MM.1S (cell line): ENCODE measurements around the gene IFT80.
"Not testable (repeated sequence)": the region's sequence is repeated elsewhere in the genome, so short reads cannot be mapped to it uniquely, and the experiment has no call there.

ENCODE experiments used
- DNase-seq: peaks from one replicate; pipeline ENCODE4 v3.0.0-alpha.2; 2015
- H2AFZ ChIP-seq: fragments of 300-600 bp; sonication (generic); 2 replicates; pipeline ENCODE4 v1.6.0; 2016; ENCODE audit warnings: antibody characterized with exemption, low read length
- H3F3A ChIP-seq: fragments of 300-600 bp; sonication (generic); 2 replicates; pipeline ENCODE4 v1.6.1; 2016; ENCODE audit warnings: mild to moderate bottlenecking, antibody characterized with exemption, low read length, moderate library complexity, mixed read lengths; ENCODE audit not compliant: insufficient read depth
- H3K27ac ChIP-seq: fragments of 300-600 bp; sonication (generic); 2 replicates; pipeline ENCODE4 v1.5.1; 2016; ENCODE audit warnings: mild to moderate bottlenecking, low read length
- H3K27me3 ChIP-seq: fragments of 300-600 bp; sonication (generic); replicated peaks from 2 replicates; pipeline ENCODE4 v1.6.0; 2016; ENCODE audit warnings: low read length; ENCODE audit not compliant: insufficient read depth
- H3K36me3 ChIP-seq: fragments of 300-600 bp; sonication (generic); replicated peaks from 2 replicates; pipeline ENCODE4 v1.6.1; 2016; ENCODE audit warnings: mild to moderate bottlenecking, low read length, mixed read lengths; ENCODE audit not compliant: insufficient read depth
- H3K4me1 ChIP-seq: fragments of 300-600 bp; sonication (generic); 2 replicates; pipeline ENCODE4 v1.6.1; 2016; ENCODE audit warnings: low read length, mixed read lengths
- H3K4me2 ChIP-seq: fragments of 300-600 bp; sonication (generic); 2 replicates; pipeline ENCODE4 v1.6.0; 2016; ENCODE audit warnings: low read depth, low read length
- H3K4me3 ChIP-seq: fragments of 300-600 bp; sonication (generic); 2 replicates; pipeline ENCODE4 v1.5.1; 2016; ENCODE audit warnings: low read length, mixed read lengths
- H3K79me2 ChIP-seq: fragments of 300-600 bp; sonication (generic); 2 replicates; pipeline ENCODE4 v1.6.1; 2016; ENCODE audit warnings: mixed run types, low read length, mixed read lengths
- H3K9ac ChIP-seq: fragments of 300-600 bp; sonication (generic); 2 replicates; pipeline ENCODE4 v1.6.1; 2016; ENCODE audit warnings: low read length, mixed read lengths
- H3K9me2 ChIP-seq: fragments of 300-600 bp; sonication (generic); replicated peaks from 2 replicates; pipeline ENCODE4 v1.6.1; 2016; ENCODE audit warnings: mild to moderate bottlenecking, low read length, mixed read lengths; ENCODE audit not compliant: insufficient read depth
- H3K9me3 ChIP-seq: fragments of 300-600 bp; sonication (generic); replicated peaks from 2 replicates; pipeline ENCODE4 v1.6.1; 2016; ENCODE audit warnings: mild to moderate bottlenecking, low read length, mixed read lengths; ENCODE audit not compliant: insufficient read depth
- H4K20me1 ChIP-seq: fragments of 300-600 bp; sonication (generic); 2 replicates; pipeline ENCODE4 v1.6.1; 2016; ENCODE audit warnings: mild to moderate bottlenecking, low read length, moderate library complexity, mixed read lengths; ENCODE audit not compliant: insufficient read depth
- EZH2 ChIP-seq: fragments of 300-600 bp; sonication (generic); optimal IDR thresholded peaks from 2 replicates; pipeline ENCODE3; 2017; ENCODE audit warnings: low read depth, mild to moderate bottlenecking, antibody characterized with exemption, low read length, mixed read lengths
- EZH2phosphoT487 ChIP-seq: fragments of 300-600 bp; sonication (generic); IDR thresholded peaks from 2 replicates; pipeline ENCODE4 v1.6.1; 2018; ENCODE audit warnings: antibody characterized with exemption, low read length
- TF ChIP-seq, protein P1 (sequence below): fragments of 300-600 bp; sonication (generic); IDR thresholded peaks from 2 replicates; pipeline ENCODE4 v1.5.1; 2016; ENCODE audit warnings: antibody characterized with exemption, low read length, mixed read lengths

IFT80 gene

DNA sequence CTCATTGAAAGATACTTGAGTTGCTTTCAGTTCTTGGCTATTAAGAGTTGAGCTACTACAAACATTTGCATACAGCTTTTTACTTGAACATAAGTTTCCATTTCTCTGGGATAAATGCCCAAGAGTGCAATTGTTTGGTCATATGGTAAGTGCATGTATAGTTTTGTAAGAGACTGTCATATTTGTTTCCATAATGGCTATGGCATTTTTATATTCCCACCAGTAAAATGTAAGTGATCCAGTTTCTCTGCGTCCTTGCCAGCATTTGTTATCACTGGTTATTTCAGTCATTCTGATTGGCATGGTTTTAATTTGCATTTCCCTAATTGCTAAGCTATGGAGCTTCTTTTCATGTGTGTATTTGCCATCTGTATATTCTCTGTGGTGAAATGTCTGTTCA lies 151.3 kb downstream of the IFT80 start:
- H3F3A ChIP-seq: no peaks in the 10 kb centered on the region
- H3K27ac ChIP-seq: no peak overlapping the region
- H3K9me3 ChIP-seq: no peaks in the 10 kb centered on the region
- no peak overlapping the region for H3K9ac ChIP-seq
- H3K79me2 ChIP-seq: no peaks in the 10 kb centered on the region
- TF ChIP-seq, protein P1, sequence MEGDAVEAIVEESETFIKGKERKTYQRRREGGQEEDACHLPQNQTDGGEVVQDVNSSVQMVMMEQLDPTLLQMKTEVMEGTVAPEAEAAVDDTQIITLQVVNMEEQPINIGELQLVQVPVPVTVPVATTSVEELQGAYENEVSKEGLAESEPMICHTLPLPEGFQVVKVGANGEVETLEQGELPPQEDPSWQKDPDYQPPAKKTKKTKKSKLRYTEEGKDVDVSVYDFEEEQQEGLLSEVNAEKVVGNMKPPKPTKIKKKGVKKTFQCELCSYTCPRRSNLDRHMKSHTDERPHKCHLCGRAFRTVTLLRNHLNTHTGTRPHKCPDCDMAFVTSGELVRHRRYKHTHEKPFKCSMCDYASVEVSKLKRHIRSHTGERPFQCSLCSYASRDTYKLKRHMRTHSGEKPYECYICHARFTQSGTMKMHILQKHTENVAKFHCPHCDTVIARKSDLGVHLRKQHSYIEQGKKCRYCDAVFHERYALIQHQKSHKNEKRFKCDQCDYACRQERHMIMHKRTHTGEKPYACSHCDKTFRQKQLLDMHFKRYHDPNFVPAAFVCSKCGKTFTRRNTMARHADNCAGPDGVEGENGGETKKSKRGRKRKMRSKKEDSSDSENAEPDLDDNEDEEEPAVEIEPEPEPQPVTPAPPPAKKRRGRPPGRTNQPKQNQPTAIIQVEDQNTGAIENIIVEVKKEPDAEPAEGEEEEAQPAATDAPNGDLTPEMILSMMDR: no peak
- TF ChIP-seq EZH2 (no peak), EZH2phosphoT487 (no peak)
- DNase-seq: no peak
- no peaks in the 10 kb centered on the region for H3K36me3 ChIP-seq
- H3K9me2 ChIP-seq: no peaks in the 10 kb centered on the region
- no peak overlapping the region for H3K4me2 ChIP-seq
- H3K4me1 ChIP-seq: peaks cover under 1% of the 10 kb centered on the region
- H4K20me1 ChIP-seq: no peaks in the 10 kb centered on the region
- no peaks in the 10 kb centered on the region for H3K27me3 ChIP-seq
- H3K4me3 ChIP-seq: no peak overlapping the region
- no peak overlapping the region for H2AFZ ChIP-seq

GRCh38 chr3:160245261-160245800 lies 153.7 kb downstream of the IFT80 start:
- TF ChIP-seq EZH2phosphoT487 (no peak), EZH2 (no peak)
- TF ChIP-seq, protein P1: no peak
- no peak overlapping the region for H3K4me2 ChIP-seq
- H3F3A ChIP-seq: no peaks in the 10 kb centered on the region
- H2AFZ ChIP-seq: no peak overlapping the region
- H3K9ac ChIP-seq: no peak overlapping the region
- no peak overlapping the region for H3K4me3 ChIP-seq
- H3K27ac ChIP-seq: no peak overlapping the region
- H3K27me3 ChIP-seq: no peaks in the 10 kb centered on the region
- H3K79me2 ChIP-seq: no peaks in the 10 kb centered on the region
- H3K36me3 ChIP-seq: no peaks in the 10 kb centered on the region
- H3K9me2 ChIP-seq: no peaks in the 10 kb centered on the region
- DNase-seq: no peak
- no peaks in the 10 kb centered on the region for H3K9me3 ChIP-seq
- H4K20me1 ChIP-seq: no peaks in the 10 kb centered on the region
- H3K4me1 ChIP-seq: no peaks in the 10 kb centered on the region

DNA sequence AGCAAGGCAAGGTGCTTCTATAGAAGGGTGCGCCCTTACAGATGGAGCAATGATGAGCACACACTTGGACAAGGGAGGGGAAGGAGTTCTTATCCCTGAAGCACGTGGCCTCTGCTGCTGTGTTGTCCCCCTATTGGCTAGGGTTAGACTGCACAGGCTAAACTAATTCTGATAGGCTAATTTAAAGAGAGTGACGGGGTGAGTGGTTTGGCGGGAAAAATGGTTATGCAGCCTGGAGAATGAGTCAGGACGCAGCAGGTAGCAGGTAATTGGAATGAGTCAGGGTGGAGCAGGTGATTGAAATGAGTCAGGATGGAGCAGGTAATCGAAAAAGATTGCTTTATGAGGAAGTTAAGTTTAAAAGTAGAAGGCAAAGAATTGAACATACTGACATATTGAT lies 158.3 kb downstream of the IFT80 start:
- H2AFZ ChIP-seq, H4K20me1 ChIP-seq, H3K79me2 ChIP-seq, H3K9ac ChIP-seq, H3F3A ChIP-seq, H3K4me1 ChIP-seq, H3K27ac ChIP-seq, H3K9me2 ChIP-seq, H3K4me3 ChIP-seq, H3K36me3 ChIP-seq, H3K27me3 ChIP-seq, H3K4me2 ChIP-seq, DNase-seq, H3K9me3 ChIP-seq: not testable (repeated sequence)

GRCh38 chr3:160232014-160232413 lies 167.0 kb downstream of the IFT80 start:
- DNase-seq: no peak
- H3K9me2 ChIP-seq: no peaks in the 10 kb centered on the region
- H3K27ac ChIP-seq: no peak overlapping the region
- H3F3A ChIP-seq: no peaks in the 10 kb centered on the region
- H3K4me3 ChIP-seq: no peak overlapping the region
- no peaks in the 10 kb centered on the region for H3K9me3 ChIP-seq
- no peak overlapping the region for H2AFZ ChIP-seq
- no peaks in the 10 kb centered on the region for H3K79me2 ChIP-seq
- no peak overlapping the region for H3K9ac ChIP-seq
- H4K20me1 ChIP-seq: no peaks in the 10 kb centered on the region
- no peaks in the 10 kb centered on the region for H3K27me3 ChIP-seq
- no peak for TF ChIP-seq EZH2
- no peak for TF ChIP-seq EZH2phosphoT487
- TF ChIP-seq, protein P1: no peak
- no peaks in the 10 kb centered on the region for H3K4me1 ChIP-seq
- H3K4me2 ChIP-seq: no peak overlapping the region
- H3K36me3 ChIP-seq: no peaks in the 10 kb centered on the region
